DOHH2 (cell line): ENCODE data around the gene CNTN4.

Experiments
- H3F3A ChIP-seq: fragments of 200-600 bp; sonication (generic), shearing (Covaris generic); 2 replicates; pipeline ENCODE4 v1.6.0; 2016; ENCODE audit warnings: antibody characterized with exemption, mild to moderate bottlenecking; ENCODE audit not compliant: control insufficient read depth, insufficient read depth
- H3K27ac ChIP-seq: fragments of 200-600 bp; sonication (generic); 2 replicates; pipeline ENCODE4 v1.5.1; 2014; ENCODE audit warnings: low read depth, mild to moderate bottlenecking, low read length, moderate library complexity
- H3K27me3 ChIP-seq: fragments of 200-600 bp; sonication (generic); 2 replicates; pipeline ENCODE4 v1.6.1; 2014; ENCODE audit warnings: mild to moderate bottlenecking, low read length, mixed read lengths; ENCODE audit not compliant: control insufficient read depth
- H3K36me3 ChIP-seq: fragments of 200-600 bp; sonication (generic); 2 replicates; pipeline ENCODE4 v1.6.1; 2014; ENCODE audit warnings: mild to moderate bottlenecking, low read length, moderate library complexity, mixed read lengths; ENCODE audit not compliant: control insufficient read depth
- H3K4me1 ChIP-seq: fragments of 200-600 bp; sonication (generic); 2 replicates; pipeline ENCODE4 v1.6.1; 2014; ENCODE audit warnings: mild to moderate bottlenecking, low read length, mixed read lengths; ENCODE audit not compliant: control insufficient read depth
- H3K4me2 ChIP-seq: fragments of 200-600 bp; sonication (generic); 2 replicates; pipeline ENCODE4 v1.6.0; 2014; ENCODE audit warnings: mild to moderate bottlenecking, low read length, moderate library complexity
- H3K4me3 ChIP-seq: fragments of 200-600 bp; sonication (generic); 2 replicates; pipeline ENCODE4 v1.5.1; 2014; ENCODE audit warnings: mild to moderate bottlenecking, low read length, mixed read lengths
- H3K79me2 ChIP-seq: fragments of 200-600 bp; sonication (generic); 2 replicates; pipeline ENCODE4 v1.6.1; 2014; ENCODE audit warnings: mild to moderate bottlenecking, low read length, mixed read lengths; ENCODE audit not compliant: control insufficient read depth
- H3K9me2 ChIP-seq: fragments of 200-600 bp; sonication (generic); replicated peaks from 2 replicates; pipeline ENCODE4 v1.6.1; 2014; ENCODE audit warnings: mild to moderate bottlenecking, low read length, mixed read lengths; ENCODE audit not compliant: control insufficient read depth
- H3K9me3 ChIP-seq: fragments of 200-600 bp; sonication (generic); 2 replicates; pipeline ENCODE4 v1.6.1; 2014; ENCODE audit warnings: antibody characterized with exemption, low read length, mixed read lengths; ENCODE audit not compliant: control insufficient read depth, insufficient read depth
- H4K20me1 ChIP-seq: fragments of 200-600 bp; sonication (generic); 2 replicates; pipeline ENCODE4 v1.6.0; 2014; ENCODE audit warnings: low read depth, mild to moderate bottlenecking, antibody characterized with exemption, low read length, moderate library complexity; ENCODE audit not compliant: control insufficient read depth, insufficient read depth
- CTCF ChIP-seq: fragments of 200-600 bp; sonication (generic); IDR thresholded peaks from one replicate; pipeline ENCODE4 v1.5.1; 2014; ENCODE audit warnings: antibody characterized with exemption, mild to moderate bottlenecking, low read depth, low read length; ENCODE audit not compliant: poor library complexity, severe bottlenecking
- EZH2phosphoT487 ChIP-seq: fragments of 200-600 bp; sonication (generic); IDR thresholded peaks from 2 replicates; pipeline ENCODE4 v1.6.1; 2017; ENCODE audit warnings: borderline replicate concordance, mild to moderate bottlenecking, antibody characterized with exemption, low read length, moderate library complexity, mixed read lengths

The CNTN4 gene

DNA sequence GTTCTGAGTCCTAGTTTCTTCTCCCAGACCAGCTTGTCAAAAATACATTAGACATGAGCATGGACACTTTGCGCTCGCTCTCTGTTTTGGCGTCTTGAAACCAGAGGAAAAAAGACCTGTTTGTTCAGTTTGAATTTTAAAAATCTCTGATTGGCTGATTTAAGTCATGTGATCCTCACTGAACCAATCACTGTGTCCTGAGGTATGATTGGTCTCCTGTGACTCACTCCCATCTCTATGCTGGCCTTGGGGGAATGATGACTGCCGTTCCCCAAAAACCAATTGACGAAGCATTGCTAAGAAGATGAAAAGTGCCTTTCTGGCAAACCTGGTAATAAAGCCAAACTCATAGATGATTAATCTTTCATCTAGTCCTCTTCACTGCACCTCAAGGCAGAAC lies 755.0 kb downstream of the CNTN4 start:
- Histone ChIP-seq H3K27me3 (no peaks in the 10 kb centered on the region), H3K79me2 (no peaks in the 10 kb centered on the region), H3K9me2 (no peaks in the 10 kb centered on the region), H3K4me3 (no peak overlapping the region), H3K4me1 (no peaks in the 10 kb centered on the region), H4K20me1 (no peaks in the 10 kb centered on the region), H3K27ac (no peak overlapping the region), H3K36me3 (no peaks in the 10 kb centered on the region), H3F3A (no peaks in the 10 kb centered on the region), H3K9me3 (no peaks in the 10 kb centered on the region), H3K4me2 (no peak overlapping the region)
- TF ChIP-seq EZH2phosphoT487 (no peak), CTCF (no peak)

GRCh38 chr3:2856138-2857133 lies 757.8 kb downstream of the CNTN4 start:
- TF ChIP-seq CTCF (no peak), EZH2phosphoT487 (no peak)
- Histone ChIP-seq H3K27ac (no peak overlapping the region), H3K9me3 (no peaks in the 10 kb centered on the region), H3K9me2 (no peaks in the 10 kb centered on the region), H3K36me3 (no peaks in the 10 kb centered on the region), H3K4me2 (no peak overlapping the region), H3F3A (no peaks in the 10 kb centered on the region), H3K4me1 (no peaks in the 10 kb centered on the region), H3K4me3 (no peak overlapping the region), H4K20me1 (no peaks in the 10 kb centered on the region), H3K79me2 (no peaks in the 10 kb centered on the region), H3K27me3 (no peaks in the 10 kb centered on the region)

- H3K4me1 ChIP-seq, result no peaks in the 10 kb centered on the region
- no peaks in the 10 kb centered on the region for H3K36me3 ChIP-seq
- H3K79me2 ChIP-seq, result no peaks in the 10 kb centered on the region
- no peak overlapping the region for H3K4me3 ChIP-seq
- TF ChIP-seq EZH2phosphoT487 (no peak), CTCF (no peak)
- H3K27ac ChIP-seq, result no peak overlapping the region
- no peaks in the 10 kb centered on the region for H4K20me1 ChIP-seq
- no peaks in the 10 kb centered on the region for H3K27me3 ChIP-seq
- H3K9me3 ChIP-seq, result no peaks in the 10 kb centered on the region
- H3K4me2 ChIP-seq, result no peak overlapping the region
- no peaks in the 10 kb centered on the region for H3K9me2 ChIP-seq
- H3F3A ChIP-seq, result no peaks in the 10 kb centered on the region
Observed at GRCh38 chr3:2860626-2861025, 762.0 kb downstream of the CNTN4 start.
